Measurements from ENCODE around the gene KCNMB2.

Gene KCNMB2

GRCh38 chr3:178777718-178778411 lies 241.6 kb downstream of the KCNMB2 start:
- ChIA-PET POLR2A (ENCODE audit: low non-redundant PET) (no interaction called here), CTCF (no interaction called here)
- DNase-seq (ENCODE audit: low spot score) = peak; percentile 92
- no peak overlapping the region for H3K27ac ChIP-seq
- TF ChIP-seq CTCF (conservative IDR thresholded peaks at IDR 0.05; ENCODE audit: low read depth) = no peak

GRCh38 chr3:178778589-178778988 lies 242.4 kb downstream of the KCNMB2 start:
- H3K27ac ChIP-seq = no peak overlapping the region
- TF ChIP-seq CTCF (conservative IDR thresholded peaks at IDR 0.05; ENCODE audit: low read depth) = no peak
- DNase-seq (ENCODE audit: low spot score) = no peak
- POLR2A ChIA-PET (ENCODE audit: low non-redundant PET) = no interaction called here
- CTCF ChIA-PET = no interaction called here

- ChIA-PET CTCF (interaction anchor here (0.6 kb wide), 1 partner anchor 382 kb away, joined by 3 read pairs; no protein-coding TSS in a partner anchor), POLR2A (ENCODE audit: low non-redundant PET) (no interaction called here)
- no peak overlapping the region for H3K27ac ChIP-seq
- no peak for TF ChIP-seq CTCF (conservative IDR thresholded peaks at IDR 0.05; ENCODE audit: low read depth)
- DNase-seq (ENCODE audit: low spot score) = no peak
Observed at GRCh38 chr3:178785961-178786360, 249.7 kb downstream of the KCNMB2 start.

GRCh38 chr3:178787960-178788359 lies 251.7 kb downstream of the KCNMB2 start:
- H3K27ac ChIP-seq = no peak overlapping the region
- no peak for DNase-seq (ENCODE audit: low spot score)
- TF ChIP-seq CTCF (conservative IDR thresholded peaks at IDR 0.05; ENCODE audit: low read depth) = no peak
- ChIA-PET CTCF (no interaction called here), POLR2A (ENCODE audit: low non-redundant PET) (no interaction called here)

- no peak overlapping the region for H3K27ac ChIP-seq
- CTCF ChIA-PET = interaction anchor here (0.6 to 1.1 kb wide), 3 partner anchors 12 to 637 kb away, joined by 3 to 5 read pairs (median 4); no protein-coding TSS in a partner anchor
- POLR2A ChIA-PET (ENCODE audit: low non-redundant PET) = no interaction called here
- no peak for DNase-seq (ENCODE audit: low spot score)
- TF ChIP-seq CTCF (conservative IDR thresholded peaks at IDR 0.05; ENCODE audit: low read depth) = no peak
Observed at GRCh38 chr3:178794711-178795110, 258.5 kb downstream of the KCNMB2 start.

- no peak for TF ChIP-seq CTCF (conservative IDR thresholded peaks at IDR 0.05; ENCODE audit: low read depth)
Observed at GRCh38 chr3:178795349-178795748, 259.1 kb downstream of the KCNMB2 start.

More at GRCh38 chr3:178795349-178795748, 259.1 kb downstream of the KCNMB2 start:
- DNase-seq (ENCODE audit: low spot score) = no peak
- CTCF ChIA-PET = no interaction called here
- no peak overlapping the region for H3K27ac ChIP-seq
- POLR2A ChIA-PET (ENCODE audit: low non-redundant PET) = no interaction called here
